Neuronal stem cell (in vitro differentiated cells): Measurements from ENCODE around the gene ST8SIA6.

ENCODE experiments used
- DNase-seq: peaks from one replicate; pipeline ENCODE4 v3.0.0-alpha.2; 2013; ENCODE audit warnings: low spot score
- H2AFZ ChIP-seq: one replicate; pipeline ENCODE4 v1.6.1; 2013; ENCODE audit warnings: mild to moderate bottlenecking, low read length, inconsistent platforms
- H2AK5ac ChIP-seq: 2 replicates; pipeline ENCODE4 v1.6.1; 2013; ENCODE audit warnings: low read depth, mild to moderate bottlenecking, inconsistent platforms, low read length, moderate library complexity, mixed read lengths
- H2BK120ac ChIP-seq: 2 replicates; pipeline ENCODE4 v1.6.1; 2013; ENCODE audit warnings: low read depth, mild to moderate bottlenecking, inconsistent platforms, low read length, moderate library complexity, mixed read lengths
- H2BK12ac ChIP-seq: one replicate; pipeline ENCODE4 v1.6.1; 2013; ENCODE audit warnings: low read length, inconsistent platforms
- H2BK15ac ChIP-seq: 2 replicates; pipeline ENCODE4 v1.6.1; 2013; ENCODE audit warnings: mild to moderate bottlenecking, low read length, inconsistent platforms, mixed read lengths
- H2BK5ac ChIP-seq: one replicate; pipeline ENCODE4 v1.6.1; 2013; ENCODE audit warnings: inconsistent platforms, mild to moderate bottlenecking, low read length, moderate library complexity
- H3K14ac ChIP-seq: one replicate; pipeline ENCODE4 v1.6.1; 2013; ENCODE audit warnings: low read length, inconsistent platforms
- H3K18ac ChIP-seq: 2 replicates; pipeline ENCODE4 v1.6.1; 2013; ENCODE audit warnings: low read length, inconsistent platforms
- H3K23ac ChIP-seq: 2 replicates; pipeline ENCODE4 v1.6.1; 2013; ENCODE audit warnings: low read depth, mild to moderate bottlenecking, mixed read lengths, low read length, inconsistent platforms; ENCODE audit not compliant: poor library complexity
- H3K27ac ChIP-seq: replicated peaks from 3 replicates; pipeline ENCODE4 v1.5.1; 2013; ENCODE audit warnings: low read length, inconsistent platforms
- H3K27me3 ChIP-seq, 3 experiments: 2 replicates each; pipeline ENCODE4 v1.6.1; 2013; ENCODE audit warnings: low read length in 3 of 3, mild to moderate bottlenecking in 2 of 3, inconsistent platforms in 1 of 3, low read depth in 1 of 3, mixed read lengths in 1 of 3, moderate library complexity in 1 of 3; ENCODE audit not compliant: control insufficient read depth in 3 of 3, insufficient read depth in 3 of 3
- H3K36me3 ChIP-seq, 2 donors: replicated peaks in 1 of 2; 2 replicates each; pipeline ENCODE4 v1.6.1; 2013; ENCODE audit warnings: low read length in 2 of 2; ENCODE audit not compliant: control insufficient read depth in 2 of 2, insufficient read depth in 2 of 2
- H3K4ac ChIP-seq: 2 replicates; pipeline ENCODE4 v1.6.1; 2013; ENCODE audit warnings: inconsistent platforms, mild to moderate bottlenecking, low read length, moderate library complexity
- H3K4me1 ChIP-seq, 2 donors: 1 replicate in 1 of 2; 2 replicates in 1 of 2; pipeline ENCODE4 v1.6.1; 2013; ENCODE audit warnings: low read length in 2 of 2, low read depth in 1 of 2; ENCODE audit not compliant: control insufficient read depth in 2 of 2, insufficient read depth in 1 of 2
- H3K4me2 ChIP-seq: one replicate; pipeline ENCODE4 v1.6.1; 2013; ENCODE audit warnings: mild to moderate bottlenecking, low read length, inconsistent platforms; ENCODE audit not compliant: insufficient read depth, poor library complexity, severe bottlenecking
- H3K4me3 ChIP-seq, 2 donors: 2 replicates each; pipeline ENCODE4 v1.5.1; 2013; ENCODE audit warnings: low read length in 2 of 2, mild to moderate bottlenecking in 2 of 2, inconsistent platforms in 1 of 2, moderate library complexity in 1 of 2
- H3K79me1 ChIP-seq: one replicate; pipeline ENCODE4 v1.6.1; 2013; ENCODE audit warnings: low read depth, mild to moderate bottlenecking, inconsistent platforms, low read length, moderate library complexity
- H3K9ac ChIP-seq: one replicate; pipeline ENCODE4 v1.6.1; 2013; ENCODE audit warnings: mild to moderate bottlenecking, low read depth, low read length, inconsistent platforms; ENCODE audit not compliant: poor library complexity
- H3K9me3 ChIP-seq, 2 donors: replicated peaks in 1 of 2; 2 replicates each; pipeline versions ENCODE3 to v1.6.1; 2013; ENCODE audit warnings: low read length in 2 of 2, mild to moderate bottlenecking in 2 of 2, inconsistent platforms in 1 of 2, low read depth in 1 of 2, mixed read lengths in 1 of 2, moderate library complexity in 1 of 2; ENCODE audit not compliant: control insufficient read depth in 2 of 2, insufficient read depth in 1 of 2
- H4K8ac ChIP-seq: one replicate; pipeline ENCODE4 v1.6.1; 2013; ENCODE audit warnings: low read depth, mild to moderate bottlenecking, inconsistent platforms, low read length, moderate library complexity
- H4K91ac ChIP-seq: one replicate; pipeline ENCODE4 v1.6.1; 2013; ENCODE audit warnings: low read length, low read depth, mild to moderate bottlenecking, inconsistent platforms; ENCODE audit not compliant: poor library complexity
- WGBS, 2 donors: extraction: QIAGEN DNeasy Blood & Tissue Kit; methylation state at CpG; one replicate each; pipeline ENCODE4 v1.1.7; 2013; ENCODE audit warnings: missing lambda C conversion rate in 2 of 2, mixed read lengths in 1 of 2; ENCODE audit not compliant: insufficient read length in 2 of 2, insufficient replicate concordance in 1 of 2; ENCODE audit errors: extremely low coverage in 2 of 2; 5-methylcytosine and 5-hydroxymethylcytosine counted together

The ST8SIA6 gene

GRCh38 chr10:17497446-17498030 is 43.1 kb upstream of the ST8SIA6 start:
- H3K23ac ChIP-seq: no peak overlapping the region
- no peak for DNase-seq
- H3K4me2 ChIP-seq: no peak overlapping the region
- H2BK5ac ChIP-seq: no peak overlapping the region
- H3K14ac ChIP-seq: no peak overlapping the region
- no peak overlapping the region for H2BK120ac ChIP-seq
- no peak overlapping the region for H2AFZ ChIP-seq
- no peak overlapping the region for H2AK5ac ChIP-seq
- no peak overlapping the region for H3K27ac ChIP-seq
- H2BK12ac ChIP-seq: no peak overlapping the region
- no peaks in the 10 kb centered on the region for H3K36me3 ChIP-seq
- no peaks in the 10 kb centered on the region for H3K27me3 ChIP-seq
- no peak overlapping the region for H3K9ac ChIP-seq
- H3K4ac ChIP-seq: no peak overlapping the region
- no peak overlapping the region for H3K4me3 ChIP-seq
- no peak overlapping the region for H2BK15ac ChIP-seq
- H3K4me1 ChIP-seq: no peaks in the 10 kb centered on the region
- no peak overlapping the region for H3K18ac ChIP-seq
- no CpG with 5 or more reads among the region's 6 CpGs for WGBS, 2 donors
- H3K9me3 ChIP-seq: no peaks in the 10 kb centered on the region
- H4K8ac ChIP-seq: no peak overlapping the region
- H3K79me1 ChIP-seq: no peaks in the 10 kb centered on the region
- H4K91ac ChIP-seq: no peak overlapping the region

- no peak for DNase-seq
- no peak overlapping the region for H4K91ac ChIP-seq
- H2BK12ac ChIP-seq: no peak overlapping the region
- H3K4ac ChIP-seq: no peak overlapping the region
- H3K27ac ChIP-seq: no peak overlapping the region
- WGBS, 2 donors: no CpG with 5 or more reads among the region's 6 CpGs
- H3K79me1 ChIP-seq: no peaks in the 10 kb centered on the region
- H3K36me3 ChIP-seq: no peaks in the 10 kb centered on the region
- no peak overlapping the region for H3K4me2 ChIP-seq
- no peak overlapping the region for H4K8ac ChIP-seq
- no peak overlapping the region for H3K9ac ChIP-seq
- H2BK120ac ChIP-seq: no peak overlapping the region
- no peak overlapping the region for H3K23ac ChIP-seq
- H3K18ac ChIP-seq: no peak overlapping the region
- H2BK15ac ChIP-seq: no peak overlapping the region
- no peaks in the 10 kb centered on the region for H3K27me3 ChIP-seq
- H2AK5ac ChIP-seq: no peak overlapping the region
- H3K9me3 ChIP-seq: no peaks in the 10 kb centered on the region
- H3K4me3 ChIP-seq: no peak overlapping the region
- no peak overlapping the region for H2AFZ ChIP-seq
- H2BK5ac ChIP-seq: no peak overlapping the region
- no peak overlapping the region for H3K14ac ChIP-seq
- no peaks in the 10 kb centered on the region for H3K4me1 ChIP-seq
Measured at GRCh38 chr10:17494626-17495260, 40.3 kb upstream of the ST8SIA6 start.

DNA sequence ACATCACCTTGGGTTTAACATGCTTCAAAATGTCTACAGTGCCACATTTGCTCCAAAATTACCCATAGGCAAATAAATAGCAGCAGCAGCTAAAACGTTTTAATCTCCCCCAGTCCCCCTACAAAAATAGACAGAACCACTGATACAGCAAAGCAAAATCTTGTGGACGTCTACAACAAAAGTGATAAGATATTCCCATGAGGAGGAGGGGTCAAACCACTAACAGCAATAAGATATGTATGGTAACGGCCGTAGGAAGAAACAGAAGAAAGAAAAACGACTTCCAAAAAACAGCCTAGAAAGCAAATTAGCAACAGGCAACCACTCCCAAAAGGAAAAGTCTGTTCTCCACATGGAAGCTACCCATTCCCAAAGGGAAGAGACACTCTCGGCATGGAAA is 34.5 kb upstream of the ST8SIA6 start:
- no peak overlapping the region for H3K23ac ChIP-seq
- H3K18ac ChIP-seq: no peak overlapping the region
- no CpG with 5 or more reads among the region's 6 CpGs for WGBS, 2 donors
- no peak overlapping the region for H3K4me2 ChIP-seq
- no peak overlapping the region for H2AK5ac ChIP-seq
- no peaks in the 10 kb centered on the region for H3K9me3 ChIP-seq
- DNase-seq: no peak
- H3K9ac ChIP-seq: no peak overlapping the region
- no peak overlapping the region for H2BK12ac ChIP-seq
- no peak overlapping the region for H3K4me3 ChIP-seq
- H4K91ac ChIP-seq: no peak overlapping the region
- no peaks in the 10 kb centered on the region for H3K79me1 ChIP-seq
- no peak overlapping the region for H2BK15ac ChIP-seq
- no peak overlapping the region for H2AFZ ChIP-seq
- no peak overlapping the region for H3K4ac ChIP-seq
- no peak overlapping the region for H2BK120ac ChIP-seq
- no peak overlapping the region for H3K14ac ChIP-seq
- H3K36me3 ChIP-seq: no peaks in the 10 kb centered on the region
- no peaks in the 10 kb centered on the region for H3K27me3 ChIP-seq
- no peaks in the 10 kb centered on the region for H3K4me1 ChIP-seq
- no peak overlapping the region for H4K8ac ChIP-seq
- no peak overlapping the region for H3K27ac ChIP-seq
- H2BK5ac ChIP-seq: no peak overlapping the region

- Histone ChIP-seq H3K14ac (no peak overlapping the region), H3K36me3 (no peaks in the 10 kb centered on the region), H2AFZ (no peak overlapping the region), H2BK12ac (no peak overlapping the region), H3K9ac (no peak overlapping the region), H4K8ac (no peak overlapping the region), H2AK5ac (no peak overlapping the region), H3K4ac (no peak overlapping the region), H3K4me3 (no peak overlapping the region), H3K79me1 (no peaks in the 10 kb centered on the region), H3K4me2 (no peak overlapping the region), H3K23ac (no peak overlapping the region), H3K18ac (no peak overlapping the region), H3K27ac (no peak overlapping the region), H2BK5ac (no peak overlapping the region), H2BK15ac (no peak overlapping the region), H4K91ac (no peak overlapping the region), H3K4me1 (no peaks in the 10 kb centered on the region), H3K9me3 (no peaks in the 10 kb centered on the region), H2BK120ac (no peak overlapping the region), H3K27me3 (peaks cover 0 to 3% (median 0%) of the 10 kb centered on the region in 3 experiments)
- WGBS, 2 donors: no CpG with 5 or more reads among the region's 6 CpGs
- no peak for DNase-seq
Measured at GRCh38 chr10:17483079-17483478, 28.7 kb upstream of the ST8SIA6 start.
